Stimulated activated CD8-positive, alpha-beta memory T cell treated with anti-CD3 and anti-CD28 coated beads, Interleukin-4, amount 100 ng/mL, for 1 hour (primary cell): ENCODE measurements around the gene TMEM273.

Experiments
- DNase-seq, 2 donors: peaks; one replicate each; pipeline ENCODE4 v3.0.0-alpha.2; 2020; ENCODE audit warnings: low read depth in 2 of 2, low spot score in 1 of 2

TMEM273 gene

GRCh38 chr10:49116509-49117375 is 71.4 kb downstream of the TMEM273 start:
- no peak for DNase-seq

- no peak for DNase-seq
These were observed 72.2 kb downstream of the TMEM273 start for GRCh38 chr10:49115796-49116508.

GRCh38 chr10:49115015-49115795 is 73.0 kb downstream of the TMEM273 start, which contains the start of gene VSTM4:
TSS of gene VSTM4 (minus strand) at chr10:49115522. CDS start at chr10:49115485, 37 bp downstream.
- no peak for DNase-seq

- no peak for DNase-seq
These were observed 73.5 kb downstream of the TMEM273 start for GRCh38 chr10:49114718-49115014.

- no peak for DNase-seq
These were observed 74.5 kb downstream of the TMEM273 start for GRCh38 chr10:49113741-49114141.

- DNase-seq = no peak
These were observed 75.3 kb downstream of the TMEM273 start for GRCh38 chr10:49112851-49113250.

- no peak for DNase-seq
These were observed 76.1 kb downstream of the TMEM273 start for GRCh38 chr10:49112098-49112497.

GRCh38 chr10:49111320-49111698 is 76.9 kb downstream of the TMEM273 start:
- no peak for DNase-seq

GRCh38 chr10:49110684-49111319 is 77.4 kb downstream of the TMEM273 start:
- DNase-seq = no peak

- DNase-seq = no peak
These were observed 78.4 kb downstream of the TMEM273 start for GRCh38 chr10:49109669-49110340.

GRCh38 chr10:49108656-49109055 is 79.5 kb downstream of the TMEM273 start:
- DNase-seq = no peak

GRCh38 chr10:49107887-49108267 is 80.3 kb downstream of the TMEM273 start:
- no peak for DNase-seq

GRCh38 chr10:49107111-49107886 is 80.9 kb downstream of the TMEM273 start:
- no peak for DNase-seq

GRCh38 chr10:49106451-49106850 is 81.7 kb downstream of the TMEM273 start:
- no peak for DNase-seq

GRCh38 chr10:49105076-49105475 is 83.1 kb downstream of the TMEM273 start:
- DNase-seq = no peak
